Thyroid gland (tissue), 4 donors: ENCODE data around the gene NR0B1.

Experiments
- CTCF ChIP-seq, 6 experiments: fragments of 200-600 bp in 3 of 6; fragments of 450-650 bp in 3 of 6; sonication (generic) in 3 of 6; IDR thresholded peaks; one replicate each; pipeline ENCODE4 v1.5.1; 2016 to 2019; ENCODE audit warnings: antibody characterized with exemption in 6 of 6, mild to moderate bottlenecking in 2 of 6, inconsistent platforms in 1 of 6, moderate library complexity in 1 of 6
- POLR2A ChIP-seq, 2 donors: fragments of 450-650 bp; IDR thresholded peaks; one replicate each; pipeline ENCODE4 v1.6.1; 2017; ENCODE audit warnings: antibody characterized with exemption in 2 of 2, mild to moderate bottlenecking in 2 of 2, moderate library complexity in 1 of 2

- no peak for TF ChIP-seq CTCF (IDR thresholded peaks at IDR 0.05)
- no peak for TF ChIP-seq POLR2A (IDR thresholded peaks at IDR 0.05)
Observed at GRCh38 chrX:30282527-30282926, 26.7 kb downstream of the NR0B1 start.
